GM12878 (cell line): Measurements from ENCODE around the gene LHB. TPM values are rescaled to one million over a fixed set of nuclear protein-coding genes. Genes with fewer than 3 reads are reported as not detected.
"Not testable (repeated sequence)": the region's sequence is repeated elsewhere in the genome, so short reads cannot be mapped to it uniquely, and the experiment has no call there.

Experiments used
- ATAC-seq: fragments of 200-7000 bp; cut with Tn5 transposase; 3 replicates; pipeline ENCODE4 v1.9.1; 2020; ENCODE audit warnings: mild to moderate bottlenecking, moderate library complexity
- BruUV-seq: library from RNA; stranded (reverse); fragments of 400-500 nt; replicated peaks from 2 replicates; lab custom pipeline; 2021; lab: Mats Ljungman, UMichigan
- CTCF ChIA-PET: fragments of 300-600 bp; sonication (Branson Sonifier 250); formaldehyde crosslinking; extraction: SDS; loops from one replicate; lab custom pipeline; 2021; ENCODE audit warnings: inconsistent platforms; lab: Yijun Ruan, JAX
- POLR2A ChIA-PET: fragments of 350-600 bp; formaldehyde crosslinking; extraction: SDS; loops from one replicate; lab custom pipeline; 2021; ENCODE audit warnings: inconsistent platforms; lab: Charles Lee
- RAD21 ChIA-PET: fragments of 300-600 bp; sonication (Branson Sonifier 250); formaldehyde crosslinking; loops from one replicate; lab custom pipeline; 2023; ENCODE audit warnings: antibody characterized with exemption; ENCODE audit not compliant: unreplicated experiment; lab: Charles Lee
- SMC1A ChIA-PET: fragments of 300-600 bp; sonication (Branson Sonifier 250); formaldehyde crosslinking; loops from one replicate; lab custom pipeline; 2023; ENCODE audit not compliant: unreplicated experiment, uncharacterized antibody; lab: Charles Lee
- DNase-seq: peaks from one replicate; pipeline ENCODE4 v3.0.0-alpha.2; 2011; ENCODE audit warnings: low read depth, low spot score
- FAIRE-seq: peaks from 3 replicates; lab custom pipeline; 2011; peaks lifted over from hg19 to GRCh38; lab: Jason Lieb, UNC
- H2AFZ ChIP-seq: 2 replicates; pipeline ENCODE4 v1.6.0; 2011; ENCODE audit warnings: low read depth, low read length, control low read depth; ENCODE audit not compliant: control insufficient read depth
- H3K27ac ChIP-seq: 2 replicates; pipeline ENCODE4 v1.5.1; 2011; ENCODE audit warnings: control low read depth; ENCODE audit not compliant: control insufficient read depth, insufficient read depth
- H3K27me3 ChIP-seq, 2 experiments: replicated peaks in 1 of 2; 2 replicates each; pipeline versions ENCODE4 v1.6.0 to v1.6.1; 2011; ENCODE audit warnings: low read length in 1 of 2; ENCODE audit not compliant: control insufficient read depth in 2 of 2, insufficient read depth in 2 of 2
- H3K36me3 ChIP-seq, 2 experiments: 2 replicates each; pipeline ENCODE4 v1.5.1; 2011; ENCODE audit warnings: low read length in 1 of 2; ENCODE audit not compliant: control insufficient read depth in 2 of 2, insufficient read depth in 2 of 2
- H3K4me1 ChIP-seq: 2 replicates; pipeline ENCODE4 v1.6.1; 2011; ENCODE audit warnings: mild to moderate bottlenecking, low read length, moderate library complexity, mixed read lengths; ENCODE audit not compliant: control insufficient read depth, insufficient read depth
- H3K4me2 ChIP-seq: 2 replicates; pipeline ENCODE4 v1.6.0; 2011; ENCODE audit warnings: control low read depth; ENCODE audit not compliant: control insufficient read depth, insufficient read depth
- H3K4me3 ChIP-seq: fragments of 200-600 bp; sonication (generic); 2 replicates; pipeline ENCODE4 v1.5.1; 2016
- H3K79me2 ChIP-seq: 2 replicates; pipeline ENCODE4 v1.6.0; 2011; ENCODE audit warnings: low read length; ENCODE audit not compliant: control insufficient read depth, insufficient read depth
- H3K9ac ChIP-seq: 2 replicates; pipeline ENCODE4 v1.8.0; 2011; ENCODE audit warnings: low read length, control low read depth, mixed read lengths; ENCODE audit not compliant: control insufficient read depth, insufficient read depth
- H3K9me3 ChIP-seq: replicated peaks from 3 replicates; pipeline ENCODE4 v1.5.1; 2011; ENCODE audit warnings: mild to moderate bottlenecking, low read length; ENCODE audit not compliant: control insufficient read depth, insufficient read depth
- H4K20me1 ChIP-seq: 2 replicates; pipeline ENCODE4 v1.6.0; 2011; ENCODE audit not compliant: control insufficient read depth, insufficient read depth
- WGBS: methylation state at CpG from one replicate; pipeline ENCODE4 v1.1.6; 2016; ENCODE audit warnings: low lambda C conversion rate; ENCODE audit not compliant: insufficient replicate concordance, insufficient coverage; ENCODE audit errors: missing lambda C conversion rate; 5-methylcytosine and 5-hydroxymethylcytosine counted together
- in situ Hi-C: fragments of 300-500 bp; cut with MboI; formaldehyde crosslinking; loops from 9 replicates; pipeline ENCODE4 v1.14.3; 2018; ENCODE audit warnings: mixed read lengths
- intact Hi-C: fragments of 100-400 bp; cut with micrococcal nuclease; formaldehyde crosslinking; loops from one replicate; pipeline ENCODE4 v1.14.2; 2022; ENCODE audit not compliant: unreplicated experiment
- polyA plus RNA-seq, 11 experiments: library from polyadenylated mRNA; depleted of rRNA in 4 of 11; unstranded in 6 of 11; stranded (reverse) in 5 of 11; fragments of >200 nt; fragmentation: Nextera tagmentation in 4 of 11; fragmentation: Illumina TruSeq in 1 of 11; extraction: Ambion mirVana in 4 of 11; extraction: Trizol in 1 of 11; gene quantifications; 1 replicate in 1 of 11; 2 replicates in 10 of 11; pipeline versions ENCODE4 v1.2.1 to v1.2.3, GENCODE V29; 2011 to 2016; ENCODE audit warnings: inconsistent platforms in 2 of 11, missing spikeins in 2 of 11, low read depth in 1 of 11
- total RNA-seq, 4 experiments: library from RNA; depleted of rRNA in 3 of 4; stranded (reverse); fragments of >200 nt in 3 of 4; fragmentation: Illumina TruSeq in 1 of 4; extraction: Trizol in 1 of 4; gene quantifications; 2 replicates each; pipeline versions ENCODE4 v1.2.1 to v1.2.3, GENCODE V29; 2013 to 2021

LHB gene
- total and polyA plus RNA-seq, 10 of the 15 experiments (the other 5 are each of a cell fraction or from before 2014, with no cell fraction given) = 0.20 to 0.72 (median 0.46) TPM; not detected in 5

DNA sequence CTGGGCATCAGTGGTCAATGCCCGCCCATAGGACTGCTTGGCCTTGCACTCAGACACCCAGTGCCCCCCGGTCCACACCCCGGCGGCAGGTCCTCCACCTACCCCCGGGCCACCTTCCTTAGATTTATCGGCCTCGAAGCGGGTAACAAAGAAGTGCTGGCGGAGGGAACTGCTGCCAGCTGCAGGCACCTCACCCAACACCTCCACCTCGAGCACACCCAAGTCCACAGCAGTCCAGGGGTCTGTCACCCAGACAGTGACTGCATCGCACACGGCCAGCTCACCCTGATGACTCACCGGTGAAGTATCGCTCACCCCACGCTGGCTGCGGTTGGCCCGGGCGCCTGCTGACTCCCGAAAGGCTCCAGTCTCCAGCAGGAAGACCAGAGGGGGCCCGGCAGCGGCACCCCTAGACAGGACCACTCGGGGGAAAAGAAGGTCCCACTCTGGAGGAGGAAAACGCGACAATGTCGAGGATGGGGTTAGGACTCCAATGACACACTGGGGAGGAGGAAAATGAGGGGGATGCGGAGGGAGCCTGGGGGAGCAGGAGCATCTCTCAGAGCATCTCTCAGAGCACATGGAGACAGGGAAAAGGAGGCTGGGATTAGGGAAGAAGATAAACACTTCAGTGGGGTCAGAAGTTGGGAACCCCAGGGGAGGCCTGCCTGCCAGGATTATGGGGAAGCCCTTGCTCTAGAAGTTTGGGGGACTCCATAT is 21.8 kb upstream of the LHB start:
- H3K79me2 ChIP-seq, SMC1A ChIA-PET, H3K27ac ChIP-seq, H3K36me3 ChIP-seq, H3K4me2 ChIP-seq, POLR2A ChIA-PET, ATAC-seq, H3K9ac ChIP-seq, RAD21 ChIA-PET, FAIRE-seq, in situ Hi-C loops, H3K4me1 ChIP-seq, H3K4me3 ChIP-seq, intact Hi-C loops, DNase-seq, BruUV-seq, H2AFZ ChIP-seq, H4K20me1 ChIP-seq, H3K27me3 ChIP-seq, H3K9me3 ChIP-seq, CTCF ChIA-PET: not testable (repeated sequence)
- WGBS = 34% methylated on average over 26 of the region's 26 CpGs

DNA sequence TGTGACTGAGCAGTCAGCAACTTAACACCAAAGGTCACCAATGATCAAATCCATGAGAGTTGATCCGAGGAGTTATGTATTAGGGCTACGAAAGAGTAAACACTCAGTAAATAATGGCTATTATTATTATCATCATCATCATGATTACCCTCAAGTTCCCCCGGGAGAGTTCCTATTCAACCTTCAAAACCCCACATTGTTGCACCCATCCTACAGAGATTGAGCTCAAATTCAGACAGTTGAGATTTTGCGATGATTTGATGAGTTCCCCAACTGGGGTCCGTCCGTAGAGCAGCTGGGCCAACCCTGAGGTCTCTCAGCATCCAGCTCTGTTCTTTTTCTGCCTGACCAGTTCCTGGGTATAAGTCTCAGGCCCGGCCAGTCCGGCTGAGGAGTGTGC is 21.2 kb upstream of the LHB start:
- H4K20me1 ChIP-seq, H3K9me3 ChIP-seq, in situ Hi-C loops, H3K4me1 ChIP-seq, SMC1A ChIA-PET, CTCF ChIA-PET, RAD21 ChIA-PET, FAIRE-seq, H2AFZ ChIP-seq, H3K36me3 ChIP-seq, H3K79me2 ChIP-seq, H3K4me3 ChIP-seq, BruUV-seq, H3K27ac ChIP-seq, H3K9ac ChIP-seq, H3K4me2 ChIP-seq, DNase-seq, H3K27me3 ChIP-seq, intact Hi-C loops, ATAC-seq, POLR2A ChIA-PET: not testable (repeated sequence)
- WGBS = 46% methylated on average over 6 of the region's 8 CpGs
